Fibroblast of mammary gland (primary cell): ENCODE data around the gene MRPL19.

Experiments
- DNase-seq: peaks from one replicate; pipeline ENCODE4 v3.0.0-alpha.2; 2010; ENCODE audit warnings: low read depth
- H3K4me3 ChIP-seq: 2 replicates; pipeline ENCODE4 v1.5.1; 2011; ENCODE audit warnings: low read depth, mild to moderate bottlenecking, low read length, moderate library complexity; ENCODE audit not compliant: control insufficient read depth
- CTCF ChIP-seq: conservative IDR thresholded peaks from 2 replicates; pipeline ENCODE4 v1.5.1; 2011; ENCODE audit warnings: low read depth, low read length, inconsistent platforms; ENCODE audit not compliant: control insufficient read depth, insufficient read depth

The MRPL19 gene

GRCh38 chr2:75719616-75720015, 73.0 kb downstream of the MRPL19 start:
- no peak overlapping the region for H3K4me3 ChIP-seq
- no peak for DNase-seq

DNA sequence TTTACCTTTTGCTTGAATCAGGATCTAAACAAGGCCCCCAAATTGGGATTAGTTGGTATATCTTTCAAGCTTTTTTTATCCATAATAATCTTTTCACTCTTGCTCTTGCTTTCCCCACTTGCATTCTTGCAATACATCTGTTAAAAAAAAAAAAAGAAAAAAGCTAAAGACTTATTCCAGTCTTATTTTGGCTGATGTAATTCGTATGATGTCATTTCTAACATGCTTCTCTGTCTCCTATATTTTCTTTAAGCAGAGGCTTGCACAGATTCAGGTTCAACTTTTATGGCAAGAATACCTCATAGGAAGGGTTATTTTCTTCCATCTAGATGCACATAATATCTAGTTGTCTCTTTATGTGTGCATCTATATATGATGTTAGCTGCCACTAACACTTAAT, 73.9 kb downstream of the MRPL19 start:
- no peak for TF ChIP-seq CTCF
- H3K4me3 ChIP-seq, result no peak overlapping the region
- no peak for DNase-seq

More at GRCh38 chr2:75719616-75720015, 73.0 kb downstream of the MRPL19 start:
- no peak for TF ChIP-seq CTCF

- no peak for DNase-seq
- H3K4me3 ChIP-seq, result no peak overlapping the region
- no peak for TF ChIP-seq CTCF
Measured at GRCh38 chr2:75722687-75723086, 76.1 kb downstream of the MRPL19 start.

DNA sequence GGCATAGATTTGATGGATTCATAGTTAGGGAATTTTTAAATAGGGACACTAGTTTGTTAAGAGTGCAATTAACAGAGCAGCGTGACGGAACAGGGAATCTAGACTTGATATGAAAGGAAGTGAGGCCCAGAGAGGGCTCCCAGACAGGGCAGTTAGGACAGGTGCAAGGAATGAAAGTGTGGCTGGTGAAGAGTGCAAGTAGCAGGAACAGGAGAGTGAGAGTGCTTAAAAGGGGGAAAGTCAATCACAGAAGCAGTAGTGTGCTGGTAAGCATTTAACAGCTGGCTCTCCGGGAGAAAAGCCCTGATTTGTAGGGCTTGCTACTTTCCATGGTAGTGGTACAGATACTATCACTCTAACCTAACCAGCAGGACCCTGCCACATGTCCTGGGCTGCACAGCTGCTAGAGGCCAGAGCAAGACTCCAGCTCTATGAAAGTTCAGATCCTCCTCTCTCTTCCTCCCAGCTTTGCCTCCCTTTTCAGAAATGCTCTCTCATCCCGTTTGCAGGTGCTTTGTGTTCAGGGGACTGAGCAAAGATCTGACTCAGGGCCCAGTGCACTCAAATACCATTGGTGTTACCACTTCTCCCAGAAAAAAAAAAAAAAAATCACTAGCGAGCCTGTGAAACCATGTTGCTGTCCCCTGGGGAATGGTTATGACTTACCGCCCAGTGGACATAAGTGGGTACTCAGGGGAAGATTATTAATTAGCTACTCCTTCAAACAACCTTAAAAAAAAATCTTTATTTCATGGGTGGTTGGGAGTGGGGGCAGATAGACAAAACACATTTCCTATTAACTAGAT, 82.2 kb downstream of the MRPL19 start:
- TF ChIP-seq CTCF, result no peak
- DNase-seq, result no peak
- H3K4me3 ChIP-seq, result no peak overlapping the region

- no peak overlapping the region for H3K4me3 ChIP-seq
- DNase-seq, result no peak
- TF ChIP-seq CTCF, result peak; percentile 30
Measured at GRCh38 chr2:75729861-75730260, 83.3 kb downstream of the MRPL19 start.

GRCh38 chr2:75736276-75736675, 89.7 kb downstream of the MRPL19 start:
- TF ChIP-seq CTCF, result no peak

More at GRCh38 chr2:75736276-75736675, 89.7 kb downstream of the MRPL19 start:
- no peak overlapping the region for H3K4me3 ChIP-seq
- no peak for DNase-seq
